NT2/D1 (cell line): Measurements from ENCODE around the gene PEDS1.

Experiments
- DNase-seq: peaks from one replicate; pipeline ENCODE4 v3.0.0-alpha.2; 2011; ENCODE audit warnings: low read depth, low spot score
- H3K27me3 ChIP-seq: 2 replicates; pipeline ENCODE4 v1.6.0; 2011; ENCODE audit warnings: mild to moderate bottlenecking; ENCODE audit not compliant: insufficient read length, insufficient read depth
- H3K36me3 ChIP-seq: 2 replicates; pipeline ENCODE4 v1.6.1; 2011; ENCODE audit warnings: mild to moderate bottlenecking, low read length, mixed read lengths; ENCODE audit not compliant: insufficient read depth, insufficient read length
- H3K4me1 ChIP-seq: 2 replicates; pipeline ENCODE4 v1.5.1; 2011; ENCODE audit not compliant: insufficient read depth, insufficient read length
- H3K4me3 ChIP-seq: 2 replicates; pipeline ENCODE4 v1.5.1; 2011; ENCODE audit warnings: low read depth; ENCODE audit not compliant: insufficient read length
- H3K9ac ChIP-seq: 2 replicates; pipeline ENCODE4 v1.6.0; 2011; ENCODE audit warnings: low read depth; ENCODE audit not compliant: insufficient read length
- H3K9me3 ChIP-seq: 2 replicates; pipeline ENCODE4 v1.5.1; 2011; ENCODE audit warnings: mild to moderate bottlenecking, low read length; ENCODE audit not compliant: insufficient read depth
- SUZ12 ChIP-seq: IDR thresholded peaks from 2 replicates; pipeline ENCODE4 v1.6.1; 2011; ENCODE audit not compliant: insufficient read length, insufficient read depth; ENCODE audit errors: extremely low read depth
- YY1 ChIP-seq: IDR thresholded peaks from 2 replicates; pipeline ENCODE4 v1.6.1; 2011; ENCODE audit not compliant: insufficient read length, insufficient read depth
- ZNF274 ChIP-seq: IDR thresholded peaks from 2 replicates; pipeline ENCODE4 v1.6.1; 2011; ENCODE audit warnings: mild to moderate bottlenecking, low read depth, low read length

PEDS1 gene

DNA sequence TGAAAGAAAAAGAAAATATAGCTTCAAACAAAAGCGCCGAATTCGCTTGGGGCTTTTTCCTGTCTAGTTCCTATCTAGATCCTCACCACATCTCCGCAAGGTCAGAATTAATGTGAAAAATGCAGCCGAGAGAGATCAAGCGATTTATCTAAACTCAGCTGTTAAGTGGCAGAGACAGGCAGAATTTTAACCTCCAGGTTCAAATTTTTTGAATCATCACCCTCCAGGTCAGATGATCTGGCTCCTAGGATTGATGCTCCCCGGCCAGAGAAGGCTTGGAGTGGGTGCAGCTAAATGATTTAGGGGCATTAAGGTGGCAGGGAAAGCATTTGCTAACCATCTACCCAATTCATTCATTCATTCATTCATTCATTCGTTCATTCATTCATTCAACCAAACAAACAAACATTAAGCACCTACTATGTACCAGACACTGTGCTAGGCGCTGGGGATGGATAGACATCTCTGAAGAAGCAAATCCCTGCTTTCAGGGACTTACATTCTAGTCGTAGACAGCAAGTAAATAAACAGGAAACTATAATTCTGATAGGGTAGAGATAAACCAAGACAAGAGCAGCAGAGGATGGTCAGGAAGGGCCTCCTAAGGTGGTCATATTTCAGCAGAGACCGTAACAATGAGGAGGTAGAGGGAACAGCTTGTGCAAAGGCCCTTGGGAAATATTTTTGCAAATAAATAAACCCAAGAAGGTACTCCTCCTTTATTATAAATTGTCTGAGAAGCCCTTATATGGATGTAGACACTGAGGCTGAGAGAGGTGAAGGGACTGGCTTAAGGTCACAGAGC is 39.9 kb downstream of the PEDS1 start:
- peak overlapping the region; percentile 81 for H3K4me3 ChIP-seq
- H3K9ac ChIP-seq = peak overlapping the region; percentile 98
- no peaks in the 10 kb centered on the region for H3K27me3 ChIP-seq
- H3K36me3 ChIP-seq = peaks cover 24% of the 10 kb centered on the region
- DNase-seq = no peak
- H3K4me1 ChIP-seq = peaks cover 12% of the 10 kb centered on the region
- TF ChIP-seq SUZ12 = no peak
- TF ChIP-seq YY1 = no peak
- TF ChIP-seq ZNF274 = no peak
- no peaks in the 10 kb centered on the region for H3K9me3 ChIP-seq

DNA sequence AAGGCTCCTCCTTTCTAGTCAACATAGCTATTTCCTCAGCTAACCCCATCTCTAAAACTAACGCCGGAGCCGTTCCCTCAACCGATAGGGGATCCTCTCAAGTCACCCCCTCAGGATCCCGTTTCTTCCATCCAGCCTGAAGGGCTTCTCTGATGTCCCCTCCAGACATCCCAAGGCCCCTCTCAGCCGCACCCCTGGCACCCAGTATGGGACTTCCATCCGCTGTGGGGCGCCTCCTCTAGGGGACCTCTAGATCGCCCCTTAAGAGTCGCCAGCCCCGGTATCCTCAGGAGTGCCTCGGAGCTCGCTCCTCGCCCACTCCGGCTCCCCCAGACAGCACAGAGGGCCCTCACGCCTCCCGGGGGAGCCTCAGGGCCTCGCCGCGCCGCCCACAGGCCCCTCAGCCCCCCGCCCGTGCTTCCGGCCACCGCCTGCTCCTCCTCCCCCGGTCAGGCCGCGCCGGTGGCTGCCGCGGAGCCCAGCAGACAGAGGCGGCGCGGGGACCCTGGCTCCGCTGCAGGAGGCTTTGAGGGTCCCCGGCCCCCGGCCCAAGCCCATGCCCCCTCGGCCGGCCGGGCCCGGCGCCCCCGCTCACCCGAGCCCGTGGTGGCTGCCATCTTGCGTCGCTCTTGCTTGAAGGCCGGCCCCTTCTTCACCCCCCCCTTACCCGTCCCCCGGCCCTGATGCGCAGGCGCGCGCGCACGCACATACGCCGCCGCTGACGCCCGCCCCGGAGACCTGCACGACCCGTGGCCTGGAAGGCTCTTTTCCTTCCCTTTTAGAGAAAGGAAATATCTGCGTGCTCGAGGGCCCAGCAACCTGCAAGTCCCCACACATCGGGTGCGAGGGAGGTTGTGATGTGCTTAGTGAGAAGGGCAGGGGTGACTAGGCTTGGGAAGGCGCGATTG is 40.8 kb downstream of the PEDS1 start, which contains the start of gene UBE2V1:
UBE2V1 (minus strand) TSS at position 639 of the 908 bp plus-strand sequence; CDS start at position 617, 22 bp downstream.
- TF ChIP-seq SUZ12 (no peak), YY1 (peak; percentile 50)
- DNase-seq = peak; percentile 86
- H3K4me3 ChIP-seq = peak within 1 kb of the TSS; percentile 81
- H3K4me1 ChIP-seq = peaks cover 12% of the 10 kb centered on the region
- no peaks in the 10 kb centered on the region for H3K27me3 ChIP-seq
- H3K36me3 ChIP-seq = peaks cover 32% of the 10 kb centered on the region
- no peaks in the 10 kb centered on the region for H3K9me3 ChIP-seq
- peak within 1 kb of the TSS; percentile 98 for H3K9ac ChIP-seq

DNA sequence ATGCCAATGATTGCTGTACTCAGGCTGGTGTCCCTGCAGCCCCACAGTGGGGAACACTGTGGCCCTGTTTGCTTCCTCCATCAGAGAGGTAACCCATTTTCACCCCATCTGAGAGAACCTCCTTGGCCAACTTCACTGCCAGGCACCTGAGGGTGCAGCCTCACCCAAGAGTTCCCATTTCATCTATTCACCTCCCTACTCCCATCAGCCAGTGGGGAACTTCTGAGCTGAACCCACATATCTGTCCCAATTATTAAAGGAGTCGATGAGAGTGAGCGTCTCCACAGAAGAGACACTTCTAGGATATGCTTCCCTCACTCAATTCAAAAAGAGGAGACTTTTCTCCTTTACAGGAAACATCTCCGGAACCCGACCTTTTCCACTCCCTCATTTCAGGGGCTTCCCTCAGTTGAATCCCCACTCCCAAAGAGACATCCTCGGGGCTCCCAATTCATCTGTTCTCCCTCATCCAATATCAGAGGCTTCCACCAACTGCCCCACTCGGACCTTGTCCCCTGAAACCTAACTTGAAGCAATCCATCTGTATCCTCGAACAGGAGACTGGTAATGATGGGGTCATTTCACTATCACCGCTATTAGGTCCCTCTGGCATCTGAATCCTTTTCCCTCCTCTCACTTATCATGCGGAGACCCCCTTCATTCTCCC is 41.6 kb downstream of the PEDS1 start:
- no peak for DNase-seq
- Histone ChIP-seq H3K4me3 (peak overlapping the region; percentile 81), H3K27me3 (no peaks in the 10 kb centered on the region), H3K9me3 (no peaks in the 10 kb centered on the region), H3K4me1 (peaks cover 12% of the 10 kb centered on the region), H3K36me3 (peaks cover 39% of the 10 kb centered on the region), H3K9ac (peak overlapping the region; percentile 92)
- TF ChIP-seq YY1 (no peak), SUZ12 (no peak), ZNF274 (no peak)

DNA sequence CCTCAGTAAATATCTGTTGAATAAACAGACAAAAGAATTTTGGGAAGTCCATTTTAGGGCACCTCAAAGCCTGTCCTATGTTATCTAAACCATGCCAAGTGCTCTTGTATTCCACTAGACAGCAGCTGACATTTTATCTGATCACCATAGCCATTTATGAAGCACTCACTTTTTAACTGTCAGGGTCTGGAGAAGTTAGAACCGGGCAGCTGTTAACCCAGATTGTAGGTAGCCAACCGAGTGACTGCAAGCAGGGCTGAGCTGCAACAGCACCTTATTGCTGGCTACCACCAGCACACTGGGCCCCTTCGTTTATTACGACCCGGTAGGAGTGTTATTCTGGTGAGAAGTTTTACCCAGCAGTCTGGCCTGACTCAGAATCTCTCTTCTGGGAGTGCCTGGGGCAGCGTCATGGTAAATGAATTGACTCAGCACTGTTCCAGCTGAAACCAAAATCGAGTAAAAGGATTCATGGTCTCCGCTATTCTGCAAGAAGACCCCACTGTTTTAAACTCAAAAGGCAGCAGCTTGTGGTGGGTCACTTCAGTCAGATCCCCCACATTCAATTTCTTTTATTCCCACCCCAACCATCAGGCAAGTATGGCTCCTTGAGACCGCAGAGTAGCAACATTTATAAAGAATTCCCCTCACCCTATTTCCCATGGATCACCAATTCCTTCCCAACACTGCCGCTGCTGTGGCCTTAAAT is 42.2 kb downstream of the PEDS1 start:
- H3K36me3 ChIP-seq = peaks cover 40% of the 10 kb centered on the region
- no peak for TF ChIP-seq ZNF274
- no peak for TF ChIP-seq YY1
- TF ChIP-seq SUZ12 = no peak
- H3K9ac ChIP-seq = peak overlapping the region; percentile 92
- H3K9me3 ChIP-seq = no peaks in the 10 kb centered on the region
- H3K4me3 ChIP-seq = peak overlapping the region; percentile 81
- H3K27me3 ChIP-seq = no peaks in the 10 kb centered on the region
- no peak for DNase-seq
- peaks cover 12% of the 10 kb centered on the region for H3K4me1 ChIP-seq

DNA sequence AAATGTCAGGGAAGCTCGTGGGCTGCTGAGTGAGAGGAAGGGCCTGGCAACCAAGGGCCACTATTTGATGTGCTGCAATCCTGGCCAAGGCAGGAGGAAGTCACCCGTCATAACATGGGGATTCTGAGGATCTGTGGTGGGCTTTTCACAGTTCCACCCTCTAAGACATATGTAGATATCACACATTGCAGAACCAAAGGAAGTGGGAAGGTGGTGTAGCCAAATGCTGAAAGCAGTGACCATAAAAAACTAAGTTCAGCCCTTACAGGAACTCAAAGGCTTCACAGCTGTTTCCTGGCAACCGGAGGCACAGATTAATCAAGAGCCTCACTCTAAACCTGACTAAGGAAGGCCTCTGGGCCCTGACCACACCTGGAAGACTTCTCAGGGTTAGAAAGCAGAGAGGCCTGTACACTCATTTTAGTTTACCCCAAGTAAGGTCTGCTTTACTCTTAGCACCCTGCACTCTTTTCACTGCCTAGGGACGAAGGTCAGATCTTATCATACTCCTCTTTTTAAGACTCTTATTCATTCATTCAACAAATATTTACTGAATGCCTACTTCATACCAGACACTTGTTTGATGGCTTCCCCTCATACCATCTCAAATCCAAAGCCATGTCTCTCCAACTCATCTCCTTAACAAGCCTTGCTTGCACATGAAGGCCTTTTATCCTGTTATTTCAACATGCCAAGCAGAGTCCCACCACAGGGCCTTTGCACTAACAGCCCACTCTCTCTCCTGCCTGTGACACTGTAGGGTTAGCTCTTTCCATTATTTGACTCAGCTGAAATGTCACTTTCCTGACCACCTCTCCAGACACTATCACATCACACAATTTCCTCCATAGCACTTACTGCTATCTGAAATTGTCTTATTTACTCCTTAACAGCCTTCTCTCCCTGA is 43.1 kb downstream of the PEDS1 start:
- TF ChIP-seq SUZ12 = no peak
- TF ChIP-seq YY1 = no peak
- TF ChIP-seq ZNF274 = no peak
- Histone ChIP-seq H3K4me1 (peaks cover 12% of the 10 kb centered on the region), H3K36me3 (peaks cover 40% of the 10 kb centered on the region), H3K27me3 (no peaks in the 10 kb centered on the region), H3K9me3 (no peaks in the 10 kb centered on the region), H3K9ac (no peak overlapping the region), H3K4me3 (no peak overlapping the region)
- no peak for DNase-seq
